Activated T-helper 1 cell treated with Interleukin-2 at 50 U/mL for 16 hours (primary cell): ENCODE measurements around the gene MRPS34.
A peak's percentile ranks its signal among the peaks of the same experiment; 100 is the strongest.

Experiments
- DNase-seq: peaks from one replicate; pipeline ENCODE4 v3.0.0-alpha.2; 2020; ENCODE audit warnings: low read depth

The MRPS34 gene

DNA sequence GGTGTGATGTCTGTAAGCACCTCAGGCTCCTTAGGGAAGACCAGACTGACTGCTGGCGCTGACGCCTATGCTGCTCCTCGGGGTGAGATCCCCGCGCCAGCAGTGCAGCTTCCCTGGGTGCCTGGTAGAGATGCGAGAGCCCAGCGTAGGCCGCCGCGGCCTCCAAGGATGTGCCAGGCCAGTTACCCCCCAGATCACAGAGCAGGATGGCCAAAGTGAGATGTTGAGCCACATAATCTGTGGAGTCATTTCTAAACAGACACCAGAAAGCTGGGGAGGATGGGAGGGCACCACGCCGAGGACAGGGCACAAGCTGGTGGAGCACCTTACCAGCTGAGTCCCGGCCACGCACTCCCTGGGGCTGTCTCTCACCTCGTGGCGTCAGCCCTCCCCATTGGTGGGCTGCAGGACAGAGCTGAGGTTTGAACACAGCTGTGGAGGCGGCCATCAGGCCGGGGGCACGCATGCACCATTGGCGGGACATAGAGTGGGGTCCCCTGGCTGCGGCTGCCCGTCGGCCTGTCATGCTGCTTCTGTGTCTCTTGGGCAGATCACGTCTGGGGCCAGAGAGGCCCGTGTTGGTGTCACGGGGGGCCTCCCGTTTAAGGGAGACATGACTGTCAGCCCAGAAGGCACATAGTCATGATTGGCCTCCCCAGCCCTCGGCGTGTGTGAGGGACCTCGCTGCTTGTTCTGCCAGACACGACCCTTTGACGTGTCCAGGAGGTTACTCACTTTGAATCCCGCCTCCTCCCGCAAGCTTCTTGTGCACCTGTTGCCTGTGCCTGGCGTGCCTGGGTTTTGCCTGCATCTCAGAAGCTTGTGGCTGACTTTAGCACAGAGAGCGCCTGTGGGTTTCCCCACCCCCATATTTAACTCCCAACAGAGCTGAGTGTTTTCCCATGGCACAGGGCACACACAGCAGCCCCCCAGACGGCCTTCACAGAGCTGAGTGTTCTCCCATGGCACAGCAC, 45.0 kb downstream of the MRPS34 start:
- DNase-seq: no peak

- DNase-seq: no peak
These were observed 46.1 kb downstream of the MRPS34 start for GRCh38 chr16:1726661-1727502.

GRCh38 chr16:1724491-1724890, 48.4 kb downstream of the MRPS34 start:
- DNase-seq: no peak

DNA sequence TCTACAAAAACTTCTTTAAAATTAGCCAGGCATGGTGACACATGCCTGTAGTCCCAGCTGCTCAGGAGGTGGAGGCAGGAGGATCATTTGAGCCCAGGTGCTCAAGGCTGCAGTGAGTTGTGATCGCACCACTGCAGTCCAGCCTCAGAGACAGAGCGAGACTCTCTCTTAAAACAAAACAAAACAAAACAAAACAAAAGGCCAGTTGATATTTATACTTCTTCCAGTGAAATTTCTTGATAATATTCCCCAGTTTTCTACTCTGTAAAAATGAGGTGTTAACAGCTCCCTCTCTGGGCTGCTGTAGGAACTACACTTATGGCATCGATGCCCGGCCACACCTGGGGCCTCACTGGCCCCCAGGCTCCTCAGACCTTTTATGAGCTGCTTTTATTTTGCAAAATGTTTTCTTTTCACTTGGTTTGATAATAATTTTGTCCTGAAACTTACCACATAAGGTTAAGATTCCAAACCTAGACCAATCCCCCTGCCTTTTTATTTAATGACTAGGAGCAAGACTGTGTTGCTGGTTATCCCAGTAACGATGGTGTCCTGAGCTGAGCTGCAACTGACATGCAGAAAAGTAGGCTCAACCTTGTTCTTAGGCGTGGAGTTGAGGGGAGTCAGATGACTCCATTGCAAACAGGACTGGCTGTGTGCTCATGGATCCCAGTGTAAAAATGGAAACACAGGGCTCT, 49.3 kb downstream of the MRPS34 start:
- DNase-seq: peak; percentile 17
